ENCODE results near the gene KLK15. TPM values are rescaled to one million over a fixed set of nuclear protein-coding genes. Genes with fewer than 3 reads are reported as not detected.

The KLK15 gene
- total and polyA plus RNA-seq, 2 of the 4 experiments (the other 2 are of a cell fraction) = not detected

DNA sequence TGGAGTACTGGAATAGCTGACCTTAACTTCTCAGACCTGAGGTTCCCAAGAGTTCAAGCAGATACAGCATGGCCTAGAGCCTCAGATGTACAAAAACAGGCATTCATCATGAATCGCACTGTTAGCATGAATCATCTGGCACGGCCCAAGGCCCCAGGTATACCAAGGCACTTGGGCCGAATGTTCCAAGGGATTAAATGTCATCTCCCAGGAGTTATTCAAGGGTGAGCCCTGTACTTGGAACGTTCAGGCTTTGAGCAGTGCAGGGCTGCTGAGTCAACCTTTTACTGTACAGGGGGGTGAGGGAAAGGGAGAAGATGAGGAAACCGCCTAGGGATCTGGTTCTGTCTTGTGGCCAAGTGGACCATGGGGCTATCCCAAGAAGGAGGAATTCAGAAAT lies 27.6 kb upstream of the KLK15 start:
- no peak overlapping the region for H3K4ac ChIP-seq (ENCODE audit: low read depth, low read length)
- H2AK9ac ChIP-seq (replicated peaks; ENCODE audit: low read depth, low read length, poor library complexity) = no peak overlapping the region
- peaks cover 4% of the 10 kb centered on the region; the same call in 1 of the 2 replicates for H3K27me3 ChIP-seq (ENCODE audit: control insufficient read depth, insufficient read depth, low read length)
- H2BK15ac ChIP-seq (ENCODE audit: low read depth, low read length) = no peak overlapping the region
- BruUV-seq (replicated peaks) = no TSS peak
- H4K91ac ChIP-seq (ENCODE audit: insufficient read depth, low read depth, low read length) = no peak overlapping the region
- H3K4me1 ChIP-seq (ENCODE audit: control insufficient read depth, insufficient read depth, low read length) = no peaks in the 10 kb centered on the region
- DNase-seq = no peak
- no peak overlapping the region for H3K4me2 ChIP-seq (ENCODE audit: low read depth, low read length)
- WGBS, 2 experiments (ENCODE audit: extremely low coverage in 2 of 2, insufficient read length in 1 of 2) = 43% methylated on average over 3 of the region's 5 CpGs; no CpG with 5 or more reads in 1 of the 2 experiments
- no peak overlapping the region for H2BK120ac ChIP-seq (ENCODE audit: low read depth, low read length)
- H3K9ac ChIP-seq (ENCODE audit: low read depth, low read length) = no peak overlapping the region
- no peaks in the 10 kb centered on the region for H3K79me1 ChIP-seq (ENCODE audit: low read depth in 1 of 2, low read length in 2 of 2)
- no peak overlapping the region for H3K56ac ChIP-seq (ENCODE audit: extremely low read depth, insufficient read depth, low read length)
- ChIA-PET CTCF (no interaction called here), POLR2A (ENCODE audit: unreplicated experiment) (no interaction called here)
- H2AFZ ChIP-seq (replicated peaks; ENCODE audit: low read length, poor library complexity) = no peak overlapping the region
- H3K9me3 ChIP-seq (ENCODE audit: control insufficient read depth, insufficient read depth, low read length) = 0 out of 2 replicates have a peak, but pooled peaks cover 4% of the 10 kb centered on the region
- no peak overlapping the region for H4K8ac ChIP-seq (ENCODE audit: low read depth in 2 of 2, low read length in 2 of 2)
- H3K14ac ChIP-seq (replicated peaks; ENCODE audit: low read depth, low read length) = no peak overlapping the region
- no peaks in the 10 kb centered on the region for H3K9me1 ChIP-seq (ENCODE audit: insufficient read depth, low read length)
- in situ Hi-C loops (cut with MboI; ENCODE audit: low sequenced_read_pairs) (no loop called here), intact Hi-C loops (cut with micrococcal nuclease) (no loop called here), dilution Hi-C loops (cut with HindIII; ENCODE audit: low sequenced_read_pairs, unreplicated experiment) (no loop called here)
- ATAC-seq (ENCODE audit: low read depth) = no peak
- H3K27ac ChIP-seq (ENCODE audit: insufficient read depth, low read length) = no peak overlapping the region
- H3K23ac ChIP-seq (ENCODE audit: low read depth, low read length) = no peak overlapping the region
- H2AK5ac ChIP-seq (ENCODE audit: low read depth, low read length) = no peak overlapping the region
- no peak overlapping the region for H3K18ac ChIP-seq (ENCODE audit: low read depth, low read length)
- no peak overlapping the region for H3K4me3 ChIP-seq (ENCODE audit: insufficient read depth, low read depth, low read length)
- H4K20me1 ChIP-seq (ENCODE audit: insufficient read depth, low read length) = no peaks in the 10 kb centered on the region
- no peaks in the 10 kb centered on the region for H3K36me3 ChIP-seq (ENCODE audit: control insufficient read depth, insufficient read depth, low read length)
- H2BK5ac ChIP-seq (ENCODE audit: low read depth, low read length, poor library complexity, severe bottlenecking) = no peak overlapping the region
- no peak for TF ChIP-seq MAZ (IDR thresholded peaks at IDR 0.05; ENCODE audit: borderline replicate concordance, low read depth, low read length)
- no peak for TF ChIP-seq RCOR1 (IDR thresholded peaks at IDR 0.05; ENCODE audit: insufficient replicate concordance, low read length)
- TF ChIP-seq CHD1 (IDR thresholded peaks at IDR 0.05; ENCODE audit: low read depth, low read length) = no peak
- TF ChIP-seq POLR2A (IDR thresholded peaks at IDR 0.05; ENCODE audit: low read depth, low read length) = no peak
- TF ChIP-seq, protein P1, sequence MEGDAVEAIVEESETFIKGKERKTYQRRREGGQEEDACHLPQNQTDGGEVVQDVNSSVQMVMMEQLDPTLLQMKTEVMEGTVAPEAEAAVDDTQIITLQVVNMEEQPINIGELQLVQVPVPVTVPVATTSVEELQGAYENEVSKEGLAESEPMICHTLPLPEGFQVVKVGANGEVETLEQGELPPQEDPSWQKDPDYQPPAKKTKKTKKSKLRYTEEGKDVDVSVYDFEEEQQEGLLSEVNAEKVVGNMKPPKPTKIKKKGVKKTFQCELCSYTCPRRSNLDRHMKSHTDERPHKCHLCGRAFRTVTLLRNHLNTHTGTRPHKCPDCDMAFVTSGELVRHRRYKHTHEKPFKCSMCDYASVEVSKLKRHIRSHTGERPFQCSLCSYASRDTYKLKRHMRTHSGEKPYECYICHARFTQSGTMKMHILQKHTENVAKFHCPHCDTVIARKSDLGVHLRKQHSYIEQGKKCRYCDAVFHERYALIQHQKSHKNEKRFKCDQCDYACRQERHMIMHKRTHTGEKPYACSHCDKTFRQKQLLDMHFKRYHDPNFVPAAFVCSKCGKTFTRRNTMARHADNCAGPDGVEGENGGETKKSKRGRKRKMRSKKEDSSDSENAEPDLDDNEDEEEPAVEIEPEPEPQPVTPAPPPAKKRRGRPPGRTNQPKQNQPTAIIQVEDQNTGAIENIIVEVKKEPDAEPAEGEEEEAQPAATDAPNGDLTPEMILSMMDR (conservative IDR thresholded peaks at IDR 0.05; ENCODE audit: low read depth, low read length) = no peak
- TF ChIP-seq MXI1 (IDR thresholded peaks at IDR 0.05; ENCODE audit: borderline replicate concordance, low read depth, low read length) = no peak
- TF ChIP-seq, protein P2, sequence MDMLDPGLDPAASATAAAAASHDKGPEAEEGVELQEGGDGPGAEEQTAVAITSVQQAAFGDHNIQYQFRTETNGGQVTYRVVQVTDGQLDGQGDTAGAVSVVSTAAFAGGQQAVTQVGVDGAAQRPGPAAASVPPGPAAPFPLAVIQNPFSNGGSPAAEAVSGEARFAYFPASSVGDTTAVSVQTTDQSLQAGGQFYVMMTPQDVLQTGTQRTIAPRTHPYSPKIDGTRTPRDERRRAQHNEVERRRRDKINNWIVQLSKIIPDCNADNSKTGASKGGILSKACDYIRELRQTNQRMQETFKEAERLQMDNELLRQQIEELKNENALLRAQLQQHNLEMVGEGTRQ (IDR thresholded peaks at IDR 0.05; ENCODE audit: low read depth, low read length) = no peak
- TF ChIP-seq FOS (IDR thresholded peaks at IDR 0.05; ENCODE audit: low read depth, low read length) = no peak
- TF ChIP-seq RFX5 (IDR thresholded peaks at IDR 0.05; ENCODE audit: low read depth, low read length) = no peak
- no peak for TF ChIP-seq CEBPB (IDR thresholded peaks at IDR 0.05; ENCODE audit: low read depth, low read length)
- TF ChIP-seq MAFK (IDR thresholded peaks at IDR 0.05; ENCODE audit: low read depth, low read length) = no peak
- TF ChIP-seq, protein P3, sequence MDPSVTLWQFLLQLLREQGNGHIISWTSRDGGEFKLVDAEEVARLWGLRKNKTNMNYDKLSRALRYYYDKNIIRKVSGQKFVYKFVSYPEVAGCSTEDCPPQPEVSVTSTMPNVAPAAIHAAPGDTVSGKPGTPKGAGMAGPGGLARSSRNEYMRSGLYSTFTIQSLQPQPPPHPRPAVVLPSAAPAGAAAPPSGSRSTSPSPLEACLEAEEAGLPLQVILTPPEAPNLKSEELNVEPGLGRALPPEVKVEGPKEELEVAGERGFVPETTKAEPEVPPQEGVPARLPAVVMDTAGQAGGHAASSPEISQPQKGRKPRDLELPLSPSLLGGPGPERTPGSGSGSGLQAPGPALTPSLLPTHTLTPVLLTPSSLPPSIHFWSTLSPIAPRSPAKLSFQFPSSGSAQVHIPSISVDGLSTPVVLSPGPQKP (IDR thresholded peaks at IDR 0.05; ENCODE audit: borderline replicate concordance, low read depth, low read length) = no peak
- no peak for TF ChIP-seq BHLHE40 (IDR thresholded peaks at IDR 0.05; ENCODE audit: low read depth, low read length)
- H2BK20ac ChIP-seq (ENCODE audit: low read depth, low read length) = no peak overlapping the region
- H4K5ac ChIP-seq (ENCODE audit: low read depth, low read length) = no peak overlapping the region

Measured in IMR-90 (cell line).